ENCODE results near the gene HS6ST3.

The HS6ST3 gene

GRCh38 chr13:96273196-96273595 is 183.3 kb downstream of the HS6ST3 start:
- FAIRE-seq (no peak), DNase-seq (ENCODE audit: insufficient read length, low spot score) (no peak)
- no peak for TF ChIP-seq POLR2A (IDR thresholded peaks at IDR 0.05; ENCODE audit: low read depth, low read length)

GRCh38 chr13:96274046-96274445 is 184.1 kb downstream of the HS6ST3 start:
- FAIRE-seq (no peak), DNase-seq (ENCODE audit: insufficient read length, low spot score) (no peak)
- TF ChIP-seq POLR2A (IDR thresholded peaks at IDR 0.05; ENCODE audit: low read depth, low read length), result no peak

- FAIRE-seq (no peak), DNase-seq (ENCODE audit: insufficient read length, low spot score) (no peak)
- TF ChIP-seq POLR2A (IDR thresholded peaks at IDR 0.05; ENCODE audit: low read depth, low read length), result no peak
These were observed 190.0 kb downstream of the HS6ST3 start for GRCh38 chr13:96279904-96280303.

GRCh38 chr13:96284971-96285370 is 195.1 kb downstream of the HS6ST3 start:
- FAIRE-seq (no peak), DNase-seq (ENCODE audit: insufficient read length, low spot score) (no peak)
- TF ChIP-seq POLR2A (IDR thresholded peaks at IDR 0.05; ENCODE audit: low read depth, low read length), result no peak

GRCh38 chr13:96285729-96286128 is 195.8 kb downstream of the HS6ST3 start:
- FAIRE-seq (no peak), DNase-seq (ENCODE audit: insufficient read length, low spot score) (no peak)

GRCh38 chr13:96294930-96295881 is 205.3 kb downstream of the HS6ST3 start:
- FAIRE-seq, result no peak
- no peak for TF ChIP-seq POLR2A (IDR thresholded peaks at IDR 0.05; ENCODE audit: low read depth, low read length)
- no peak for DNase-seq (ENCODE audit: insufficient read length, low spot score)

More at GRCh38 chr13:96285729-96286128, 195.8 kb downstream of the HS6ST3 start:
- no peak for TF ChIP-seq POLR2A (IDR thresholded peaks at IDR 0.05; ENCODE audit: low read depth, low read length)

- no peak for TF ChIP-seq POLR2A (IDR thresholded peaks at IDR 0.05; ENCODE audit: low read depth, low read length)
- DNase-seq (ENCODE audit: insufficient read length, low spot score) (no peak), FAIRE-seq (no peak)
These were observed 207.5 kb downstream of the HS6ST3 start for GRCh38 chr13:96297360-96297759.

- no peak for FAIRE-seq
- TF ChIP-seq POLR2A (IDR thresholded peaks at IDR 0.05; ENCODE audit: low read depth, low read length), result no peak
- DNase-seq (ENCODE audit: insufficient read length, low spot score), result no peak
These were observed 209.3 kb downstream of the HS6ST3 start for GRCh38 chr13:96299235-96299634.

GRCh38 chr13:96308568-96308967 is 218.7 kb downstream of the HS6ST3 start:
- FAIRE-seq (no peak), DNase-seq (ENCODE audit: insufficient read length, low spot score) (no peak)
- no peak for TF ChIP-seq POLR2A (IDR thresholded peaks at IDR 0.05; ENCODE audit: low read depth, low read length)

- FAIRE-seq (no peak), DNase-seq (ENCODE audit: insufficient read length, low spot score) (no peak)
- TF ChIP-seq POLR2A (IDR thresholded peaks at IDR 0.05; ENCODE audit: low read depth, low read length), result no peak
These were observed 225.1 kb downstream of the HS6ST3 start for GRCh38 chr13:96314974-96315373.

GRCh38 chr13:96338030-96338429 is 248.1 kb downstream of the HS6ST3 start:
- FAIRE-seq (no peak), DNase-seq (ENCODE audit: insufficient read length, low spot score) (no peak)
- no peak for TF ChIP-seq POLR2A (IDR thresholded peaks at IDR 0.05; ENCODE audit: low read depth, low read length)

- no peak for TF ChIP-seq POLR2A (IDR thresholded peaks at IDR 0.05; ENCODE audit: low read depth, low read length)
- DNase-seq (ENCODE audit: insufficient read length, low spot score), result no peak
- no peak for FAIRE-seq
These were observed 252.4 kb downstream of the HS6ST3 start for GRCh38 chr13:96342286-96342685.

- no peak for FAIRE-seq
- no peak for TF ChIP-seq POLR2A (IDR thresholded peaks at IDR 0.05; ENCODE audit: low read depth, low read length)
- no peak for DNase-seq (ENCODE audit: insufficient read length, low spot score)
These were observed 253.1 kb downstream of the HS6ST3 start for GRCh38 chr13:96342852-96343465.

GRCh38 chr13:96346921-96347320 is 257.0 kb downstream of the HS6ST3 start:
- FAIRE-seq (no peak), DNase-seq (ENCODE audit: insufficient read length, low spot score) (no peak)
- no peak for TF ChIP-seq POLR2A (IDR thresholded peaks at IDR 0.05; ENCODE audit: low read depth, low read length)

GRCh38 chr13:96373597-96373996 is 283.7 kb downstream of the HS6ST3 start:
- FAIRE-seq (no peak), DNase-seq (ENCODE audit: insufficient read length, low spot score) (no peak)
- no peak for TF ChIP-seq POLR2A (IDR thresholded peaks at IDR 0.05; ENCODE audit: low read depth, low read length)
